ENCODE results near the gene CXCR1.

GRCh38 chr2:218186876-218187275 lies 20.1 kb upstream of the CXCR1 start:
- TF ChIP-seq, protein P1, sequence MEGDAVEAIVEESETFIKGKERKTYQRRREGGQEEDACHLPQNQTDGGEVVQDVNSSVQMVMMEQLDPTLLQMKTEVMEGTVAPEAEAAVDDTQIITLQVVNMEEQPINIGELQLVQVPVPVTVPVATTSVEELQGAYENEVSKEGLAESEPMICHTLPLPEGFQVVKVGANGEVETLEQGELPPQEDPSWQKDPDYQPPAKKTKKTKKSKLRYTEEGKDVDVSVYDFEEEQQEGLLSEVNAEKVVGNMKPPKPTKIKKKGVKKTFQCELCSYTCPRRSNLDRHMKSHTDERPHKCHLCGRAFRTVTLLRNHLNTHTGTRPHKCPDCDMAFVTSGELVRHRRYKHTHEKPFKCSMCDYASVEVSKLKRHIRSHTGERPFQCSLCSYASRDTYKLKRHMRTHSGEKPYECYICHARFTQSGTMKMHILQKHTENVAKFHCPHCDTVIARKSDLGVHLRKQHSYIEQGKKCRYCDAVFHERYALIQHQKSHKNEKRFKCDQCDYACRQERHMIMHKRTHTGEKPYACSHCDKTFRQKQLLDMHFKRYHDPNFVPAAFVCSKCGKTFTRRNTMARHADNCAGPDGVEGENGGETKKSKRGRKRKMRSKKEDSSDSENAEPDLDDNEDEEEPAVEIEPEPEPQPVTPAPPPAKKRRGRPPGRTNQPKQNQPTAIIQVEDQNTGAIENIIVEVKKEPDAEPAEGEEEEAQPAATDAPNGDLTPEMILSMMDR (conservative IDR thresholded peaks at IDR 0.05; ENCODE audit: low read depth, low read length) = no peak
- no peak for TF ChIP-seq POLR2A (IDR thresholded peaks at IDR 0.05; ENCODE audit: low read depth, low read length)
- no peak for TF ChIP-seq CHD1 (IDR thresholded peaks at IDR 0.05; ENCODE audit: low read depth, low read length)
- TF ChIP-seq RAD21 (IDR thresholded peaks at IDR 0.05; ENCODE audit: low read length) = no peak
- TF ChIP-seq FOS (IDR thresholded peaks at IDR 0.05; ENCODE audit: low read depth, low read length) = no peak
- no peak for TF ChIP-seq CEBPB (IDR thresholded peaks at IDR 0.05; ENCODE audit: low read depth, low read length)
- TF ChIP-seq, protein P2, sequence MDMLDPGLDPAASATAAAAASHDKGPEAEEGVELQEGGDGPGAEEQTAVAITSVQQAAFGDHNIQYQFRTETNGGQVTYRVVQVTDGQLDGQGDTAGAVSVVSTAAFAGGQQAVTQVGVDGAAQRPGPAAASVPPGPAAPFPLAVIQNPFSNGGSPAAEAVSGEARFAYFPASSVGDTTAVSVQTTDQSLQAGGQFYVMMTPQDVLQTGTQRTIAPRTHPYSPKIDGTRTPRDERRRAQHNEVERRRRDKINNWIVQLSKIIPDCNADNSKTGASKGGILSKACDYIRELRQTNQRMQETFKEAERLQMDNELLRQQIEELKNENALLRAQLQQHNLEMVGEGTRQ (IDR thresholded peaks at IDR 0.05; ENCODE audit: low read depth, low read length) = no peak
- no peak for TF ChIP-seq MAZ (IDR thresholded peaks at IDR 0.05; ENCODE audit: borderline replicate concordance, low read depth, low read length)
- no peak for TF ChIP-seq RCOR1 (IDR thresholded peaks at IDR 0.05; ENCODE audit: insufficient replicate concordance, low read length)
- no peak for TF ChIP-seq MXI1 (IDR thresholded peaks at IDR 0.05; ENCODE audit: borderline replicate concordance, low read depth, low read length)
- TF ChIP-seq RFX5 (IDR thresholded peaks at IDR 0.05; ENCODE audit: low read depth, low read length) = no peak
- TF ChIP-seq MAFK (IDR thresholded peaks at IDR 0.05; ENCODE audit: low read depth, low read length) = no peak
- TF ChIP-seq SMC3 (IDR thresholded peaks at IDR 0.05; ENCODE audit: low read depth, low read length) = no peak

Measured in IMR-90 (cell line).